PC-9 (cell line): Measurements from ENCODE around the gene ETV2.

ENCODE experiments used
- CTCF ChIP-seq: fragments of 200-600 bp; sonication (generic); conservative IDR thresholded peaks from 2 replicates; pipeline ENCODE4 v1.6.1; 2017; ENCODE audit warnings: mixed run types, antibody characterized with exemption, mild to moderate bottlenecking, moderate library complexity
- EZH2 ChIP-seq: fragments of 200-600 bp; sonication (generic); IDR thresholded peaks from 2 replicates; pipeline ENCODE4 v1.8.0; 2017; ENCODE audit warnings: antibody characterized with exemption, low read depth

- no peak for TF ChIP-seq CTCF
- TF ChIP-seq EZH2 = no peak
Observed at GRCh38 chr19:35621708-35622107, 19.8 kb upstream of the ETV2 start.
